ENCODE data around the gene PDZD7. TPM values are rescaled to one million over a fixed set of nuclear protein-coding genes. Genes with fewer than 3 reads are reported as not detected.

The PDZD7 gene
- total RNA-seq, 1 donor from 2014 or later, result not detected

GRCh38 chr10:101047961-101048892 lies 17.3 kb upstream of the PDZD7 start:
- Mint-ChIP-seq H3K4me1 (peaks cover 40% of the 10 kb centered on the region), H3K4me3 (no peak overlapping the region), H3K27me3 (ENCODE audit: insufficient read depth, low read depth) (peaks cover 62% of the 10 kb centered on the region), H3K9me3 (no peaks in the 10 kb centered on the region), H3K27ac (no peak overlapping the region), H3K36me3 (no peaks in the 10 kb centered on the region)
- Histone ChIP-seq H3K79me2 (ENCODE audit: low read depth) (no peaks in the 10 kb centered on the region), H3K4me3 (no peak overlapping the region), H3K36me3 (no peaks in the 10 kb centered on the region), H4K20me1 (ENCODE audit: low read depth) (peaks cover 65% of the 10 kb centered on the region), H3K9me3 (ENCODE audit: low read depth) (no peaks in the 10 kb centered on the region), H3K4me1 (peaks cover 26% of the 10 kb centered on the region), H3K4me2 (peak overlapping the region; percentile 40), H3K27me3 (peaks cover 94% of the 10 kb centered on the region), H2AFZ (replicated peaks) (no peak overlapping the region), H3F3A (ENCODE audit: low read depth) (peaks cover 40% of the 10 kb centered on the region), H3K9ac (no peak overlapping the region), H3K27ac (no peak overlapping the region)
- peak; percentile 57 for DNase-seq (ENCODE audit: low spot score)
- TF ChIP-seq CTCF (IDR thresholded peaks at IDR 0.05), result peak; percentile 37
- peak; percentile 98 for TF ChIP-seq EZH2phosphoT487 (IDR thresholded peaks at IDR 0.05)
- TF ChIP-seq EZH2 (IDR thresholded peaks at IDR 0.05), result peak; percentile 98

- H3K36me3 Mint-ChIP-seq, result no peaks in the 10 kb centered on the region
- peak overlapping the region; percentile 15 for H3K4me3 ChIP-seq
- no peaks in the 10 kb centered on the region for H3K79me2 ChIP-seq (ENCODE audit: low read depth)
- TF ChIP-seq CTCF (IDR thresholded peaks at IDR 0.05), result no peak
- peak; percentile 17 for TF ChIP-seq EZH2phosphoT487 (IDR thresholded peaks at IDR 0.05)
- peaks cover 48% of the 10 kb centered on the region for H3K4me1 Mint-ChIP-seq
- no peak overlapping the region for H2AFZ ChIP-seq (replicated peaks)
- no peak for DNase-seq (ENCODE audit: low spot score)
- no peaks in the 10 kb centered on the region for H3K36me3 ChIP-seq
- H3K4me2 ChIP-seq, result peak overlapping the region; percentile 58
- no peak overlapping the region for H3K27ac ChIP-seq
- peaks cover 61% of the 10 kb centered on the region for H4K20me1 ChIP-seq (ENCODE audit: low read depth)
- H3K9ac ChIP-seq, result no peak overlapping the region
- H3K27me3 ChIP-seq, result peaks cover 93% of the 10 kb centered on the region
- no peaks in the 10 kb centered on the region for H3K9me3 ChIP-seq (ENCODE audit: low read depth)
- H3K9me3 Mint-ChIP-seq, result no peaks in the 10 kb centered on the region
- H3K4me3 Mint-ChIP-seq, result peak overlapping the region; percentile 58
- H3K27ac Mint-ChIP-seq, result no peak overlapping the region
- peaks cover 48% of the 10 kb centered on the region for H3F3A ChIP-seq (ENCODE audit: low read depth)
- peaks cover 28% of the 10 kb centered on the region for H3K4me1 ChIP-seq
- peaks cover 62% of the 10 kb centered on the region for H3K27me3 Mint-ChIP-seq (ENCODE audit: insufficient read depth, low read depth)
Observed at GRCh38 chr10:101047268-101047667, 16.3 kb upstream of the PDZD7 start.

GRCh38 chr10:101046332-101047238 lies 15.7 kb upstream of the PDZD7 start:
- Histone ChIP-seq H3F3A (ENCODE audit: low read depth) (peaks cover 55% of the 10 kb centered on the region), H4K20me1 (ENCODE audit: low read depth) (peaks cover 55% of the 10 kb centered on the region), H3K4me3 (peak overlapping the region; percentile 15), H3K36me3 (no peaks in the 10 kb centered on the region), H3K9me3 (ENCODE audit: low read depth) (no peaks in the 10 kb centered on the region), H3K9ac (no peak overlapping the region), H3K4me1 (peaks cover 28% of the 10 kb centered on the region), H3K27ac (no peak overlapping the region), H3K4me2 (peak overlapping the region; percentile 58), H3K79me2 (ENCODE audit: low read depth) (no peaks in the 10 kb centered on the region), H2AFZ (replicated peaks) (no peak overlapping the region), H3K27me3 (peaks cover 89% of the 10 kb centered on the region)
- no peaks in the 10 kb centered on the region for H3K9me3 Mint-ChIP-seq
- peaks cover 62% of the 10 kb centered on the region for H3K27me3 Mint-ChIP-seq (ENCODE audit: insufficient read depth, low read depth)
- no peaks in the 10 kb centered on the region for H3K36me3 Mint-ChIP-seq
- peak overlapping the region; percentile 57 for H3K4me3 Mint-ChIP-seq
- H3K27ac Mint-ChIP-seq, result no peak overlapping the region
- TF ChIP-seq CTCF (IDR thresholded peaks at IDR 0.05) (no peak), EZH2 (IDR thresholded peaks at IDR 0.05) (peak; percentile 57), EZH2phosphoT487 (IDR thresholded peaks at IDR 0.05) (peak; percentile 72)
- H3K4me1 Mint-ChIP-seq, result peaks cover 55% of the 10 kb centered on the region
- DNase-seq (ENCODE audit: low spot score), result peak; percentile 45
